Osteoblast (primary cell): ENCODE measurements around the gene RFTN1. TPM values are rescaled to one million over a fixed set of nuclear protein-coding genes. Genes with fewer than 3 reads are reported as not detected.

ENCODE experiments used
- DNase-seq: peaks from one replicate; pipeline ENCODE4 v3.0.0; 2011; ENCODE audit warnings: low spot score, mixed read lengths; ENCODE audit not compliant: insufficient read length; ENCODE audit errors: missing footprints
- H2AFZ ChIP-seq: 2 replicates; pipeline ENCODE4 v1.6.0; 2011; ENCODE audit warnings: mild to moderate bottlenecking, low read length
- H3K27ac ChIP-seq: 2 replicates; pipeline ENCODE4 v1.5.1; 2011; ENCODE audit warnings: mild to moderate bottlenecking, low read depth, low read length, moderate library complexity
- H3K27me3 ChIP-seq: 2 replicates; pipeline ENCODE4 v1.6.0; 2012; ENCODE audit warnings: mild to moderate bottlenecking, control low read depth, inconsistent platforms, low read length, moderate library complexity; ENCODE audit not compliant: insufficient read depth
- H3K36me3 ChIP-seq: 2 replicates; pipeline ENCODE4 v1.5.1; 2011; ENCODE audit warnings: mild to moderate bottlenecking, low read length, control low read depth, moderate library complexity; ENCODE audit not compliant: insufficient read depth
- H3K4me1 ChIP-seq: 2 replicates; pipeline ENCODE4 v1.5.1; 2011; ENCODE audit warnings: mild to moderate bottlenecking, low read length, control low read depth, moderate library complexity; ENCODE audit not compliant: insufficient read depth
- H3K4me2 ChIP-seq: 2 replicates; pipeline ENCODE4 v1.6.0; 2011; ENCODE audit warnings: mild to moderate bottlenecking, low read length; ENCODE audit not compliant: insufficient read depth
- H3K4me3 ChIP-seq: fragments of 200-600 bp; sonication (generic); 3 replicates; pipeline ENCODE4 v1.5.1; 2012; ENCODE audit warnings: mild to moderate bottlenecking, low read length, inconsistent platforms; ENCODE audit not compliant: insufficient read depth
- H3K79me2 ChIP-seq: 2 replicates; pipeline ENCODE4 v1.6.0; 2012; ENCODE audit warnings: mild to moderate bottlenecking, low read length, control low read depth, inconsistent platforms; ENCODE audit not compliant: insufficient read depth
- H3K9me3 ChIP-seq: 2 replicates; pipeline ENCODE4 v1.5.1; 2011; ENCODE audit warnings: low read depth, low read length, control low read depth
- H4K20me1 ChIP-seq: 2 replicates; pipeline ENCODE4 v1.6.0; 2012; ENCODE audit warnings: mild to moderate bottlenecking, low read length, control low read depth; ENCODE audit not compliant: insufficient read depth
- CTCF ChIP-seq: IDR thresholded peaks from 2 replicates; pipeline ENCODE4 v1.5.1; 2011; ENCODE audit warnings: mild to moderate bottlenecking, low read depth, low read length, moderate library complexity; ENCODE audit errors: extremely low read depth
- total RNA-seq: library from RNA; depleted of rRNA; stranded (reverse); fragments of >200 nt; gene quantifications from 2 replicates; pipeline ENCODE4 v1.2.3, GENCODE V29; 2012

The RFTN1 gene
- total RNA-seq, 1 donor, result 99.2 TPM

DNA sequence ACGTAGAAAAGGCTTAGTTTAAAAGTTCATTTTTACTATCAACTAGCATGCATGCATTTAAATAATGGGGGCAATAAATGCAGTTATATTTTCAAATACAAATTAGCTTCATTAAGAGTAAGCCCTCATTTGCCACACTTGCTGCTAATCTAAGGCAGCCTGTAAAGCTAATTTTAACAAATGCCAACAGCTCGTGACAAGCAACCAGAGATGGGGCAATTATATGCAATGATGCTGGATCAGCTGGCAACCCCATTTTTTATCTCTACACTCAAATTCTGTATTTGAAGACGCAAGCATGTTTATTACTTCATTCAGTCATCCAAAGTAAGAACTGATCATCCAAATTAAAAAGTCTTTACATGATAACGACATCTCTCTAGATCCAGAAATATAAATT, 12.1 kb downstream of the RFTN1 start:
- no peaks in the 10 kb centered on the region for H3K27me3 ChIP-seq
- TF ChIP-seq CTCF, result no peak
- peaks cover 89% of the 10 kb centered on the region for H3K79me2 ChIP-seq
- H3K4me1 ChIP-seq, result no peaks in the 10 kb centered on the region
- no peak overlapping the region for H3K4me2 ChIP-seq
- no peak overlapping the region for H3K4me3 ChIP-seq
- H3K27ac ChIP-seq, result no peak overlapping the region
- DNase-seq, result no peak
- H2AFZ ChIP-seq, result no peak overlapping the region
- H3K9me3 ChIP-seq, result no peaks in the 10 kb centered on the region
- peaks cover 58% of the 10 kb centered on the region for H4K20me1 ChIP-seq
- H3K36me3 ChIP-seq, result peaks cover 4% of the 10 kb centered on the region

DNA sequence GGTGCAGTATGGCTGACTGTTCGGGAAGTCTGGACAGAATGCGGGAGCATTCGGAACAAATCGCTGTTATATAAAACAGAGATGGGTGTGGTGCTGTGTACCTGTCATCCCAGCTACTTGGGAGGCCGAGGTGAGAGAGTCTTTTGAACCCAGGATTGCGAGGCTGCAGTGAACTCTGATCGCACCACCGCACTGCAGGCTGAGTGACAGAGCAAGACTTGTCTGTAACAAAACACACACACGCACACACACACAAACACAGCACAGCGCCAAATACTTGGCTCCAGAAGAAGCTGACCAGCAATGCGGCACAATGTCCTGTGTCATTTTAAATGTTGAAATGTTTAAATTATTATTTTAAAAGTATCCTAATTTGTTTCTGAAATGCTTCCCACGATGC, 12.6 kb downstream of the RFTN1 start:
- peaks cover 89% of the 10 kb centered on the region for H3K79me2 ChIP-seq

GRCh38 chr3:16500093-16500492, 13.4 kb downstream of the RFTN1 start:
- Histone ChIP-seq H3K27me3 (no peaks in the 10 kb centered on the region), H3K36me3 (peaks cover 4% of the 10 kb centered on the region), H3K27ac (no peak overlapping the region), H3K4me3 (no peak overlapping the region), H3K9me3 (no peaks in the 10 kb centered on the region), H3K4me2 (no peak overlapping the region), H2AFZ (no peak overlapping the region), H3K4me1 (peaks cover 3% of the 10 kb centered on the region), H4K20me1 (peaks cover 53% of the 10 kb centered on the region), H3K79me2 (peaks cover 89% of the 10 kb centered on the region)
- TF ChIP-seq CTCF, result no peak
- no peak for DNase-seq

More for the DNA sequence above, 12.6 kb downstream of the RFTN1 start:
- TF ChIP-seq CTCF, result no peak
- Histone ChIP-seq H3K9me3 (no peaks in the 10 kb centered on the region), H3K36me3 (peaks cover 4% of the 10 kb centered on the region), H3K27ac (no peak overlapping the region), H3K4me1 (no peaks in the 10 kb centered on the region), H4K20me1 (peaks cover 54% of the 10 kb centered on the region), H3K27me3 (no peaks in the 10 kb centered on the region), H3K4me3 (no peak overlapping the region), H2AFZ (no peak overlapping the region), H3K4me2 (no peak overlapping the region)
- DNase-seq, result no peak

GRCh38 chr3:16499351-16499750, 14.1 kb downstream of the RFTN1 start:
- peaks cover 87% of the 10 kb centered on the region for H3K79me2 ChIP-seq
- no peak overlapping the region for H2AFZ ChIP-seq

More at GRCh38 chr3:16499351-16499750, 14.1 kb downstream of the RFTN1 start:
- TF ChIP-seq CTCF, result no peak
- Histone ChIP-seq H3K9me3 (no peaks in the 10 kb centered on the region), H3K4me3 (no peak overlapping the region), H3K4me1 (peaks cover 6% of the 10 kb centered on the region), H4K20me1 (peaks cover 52% of the 10 kb centered on the region), H3K4me2 (no peak overlapping the region), H3K27ac (no peak overlapping the region), H3K27me3 (no peaks in the 10 kb centered on the region), H3K36me3 (peaks cover 4% of the 10 kb centered on the region)
- DNase-seq, result no peak
